ENCODE measurements around the gene MIB2.
"Not testable (repeated sequence)": the region's sequence is repeated elsewhere in the genome, so short reads cannot be mapped to it uniquely, and the experiment has no call there.

The MIB2 gene

DNA sequence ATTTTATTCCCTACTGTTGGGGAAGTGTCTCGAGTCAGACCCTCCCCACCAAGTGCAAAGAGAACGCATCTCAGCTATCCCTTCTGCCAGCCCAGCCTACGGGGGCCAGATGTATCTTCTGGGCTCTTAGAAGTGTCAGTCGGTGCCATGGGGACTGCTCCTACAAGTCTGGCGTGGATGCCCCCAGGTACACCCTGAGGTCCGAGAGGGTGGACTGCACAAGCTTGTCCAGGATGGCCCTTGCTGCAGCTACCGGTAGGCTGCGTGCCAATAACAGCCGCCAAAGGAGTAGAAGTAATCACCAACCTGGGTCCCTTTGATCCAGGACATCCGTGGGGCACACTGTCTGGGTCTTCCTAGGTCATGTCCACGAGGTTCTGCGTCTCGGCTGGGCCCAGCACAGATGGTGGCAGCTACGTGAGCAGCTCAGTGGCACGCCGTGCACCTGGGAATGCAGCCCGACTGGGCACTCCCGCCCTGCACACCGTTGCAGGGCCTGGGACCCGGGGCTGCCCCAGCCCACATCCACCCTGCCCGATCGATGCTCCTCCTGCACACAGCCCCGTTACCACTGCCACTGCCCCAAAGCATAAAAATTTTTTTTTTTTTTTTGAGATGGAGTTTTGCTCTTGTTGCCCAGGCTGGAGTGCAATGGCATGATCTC, 31.8 kb upstream of the MIB2 start:
- Histone ChIP-seq H3K9ac (ENCODE audit: low read length) (no peak overlapping the region), H3K4me1 (ENCODE audit: control insufficient read depth, insufficient read depth, low read length) (no peaks in the 10 kb centered on the region), H3K36me3 (ENCODE audit: control insufficient read depth, insufficient read depth, low read length) (no peaks in the 10 kb centered on the region), H3K27ac (ENCODE audit: low read depth, low read length) (no peak overlapping the region), H3K4me3 (ENCODE audit: low read depth, low read length) (no peak overlapping the region), H3K9me3 (ENCODE audit: control insufficient read depth, insufficient read depth, low read depth, low read length) (no peaks in the 10 kb centered on the region), H3K27me3 (ENCODE audit: control insufficient read depth, insufficient read depth, low read length) (peaks cover 28% of the 10 kb centered on the region; the same call in 1 of the 2 replicates)

DNA sequence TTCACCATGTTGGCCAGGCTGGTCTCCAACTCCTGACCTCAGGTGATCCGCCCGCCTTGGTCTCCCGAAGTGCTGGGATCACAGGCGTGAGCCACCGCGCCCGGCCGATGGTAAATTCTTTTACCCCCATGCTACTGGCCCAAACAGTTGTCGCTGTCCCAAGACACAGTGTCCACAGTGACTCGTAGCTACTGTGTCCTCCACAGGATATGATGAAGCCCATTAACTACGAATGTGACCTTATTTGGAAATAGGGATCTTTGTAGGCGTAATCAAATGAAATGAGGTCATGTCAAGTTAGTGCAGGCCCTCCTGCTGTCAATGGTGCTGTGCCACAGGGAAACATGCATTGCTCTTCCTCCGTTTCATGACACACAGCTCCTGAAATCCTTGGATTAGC, 23.8 kb upstream of the MIB2 start:
- H3K9me3 ChIP-seq (ENCODE audit: control insufficient read depth, insufficient read depth, low read depth, low read length), result no peaks in the 10 kb centered on the region
- no peak overlapping the region for H3K4me3 ChIP-seq (ENCODE audit: low read depth, low read length)
- H3K4me1 ChIP-seq (ENCODE audit: control insufficient read depth, insufficient read depth, low read length), result no peaks in the 10 kb centered on the region
- no peaks in the 10 kb centered on the region for H3K36me3 ChIP-seq (ENCODE audit: control insufficient read depth, insufficient read depth, low read length)
- no peak overlapping the region for H3K27ac ChIP-seq (ENCODE audit: low read depth, low read length)
- no peak overlapping the region for H3K9ac ChIP-seq (ENCODE audit: low read length)
- H3K27me3 ChIP-seq (ENCODE audit: control insufficient read depth, insufficient read depth, low read length), result peaks cover 18% of the 10 kb centered on the region

GRCh38 chr1:1593834-1594601, 21.3 kb upstream of the MIB2 start:
- H3K36me3 ChIP-seq (ENCODE audit: control insufficient read depth, insufficient read depth, low read length), result no peaks in the 10 kb centered on the region
- H3K27ac ChIP-seq (ENCODE audit: low read depth, low read length), result no peak overlapping the region
- H3K9ac ChIP-seq (ENCODE audit: low read length), result no peak overlapping the region
- no peaks in the 10 kb centered on the region for H3K9me3 ChIP-seq (ENCODE audit: control insufficient read depth, insufficient read depth, low read depth, low read length)
- H3K4me1 ChIP-seq (ENCODE audit: control insufficient read depth, insufficient read depth, low read length), result peaks cover 17% of the 10 kb centered on the region
- peaks cover 43% of the 10 kb centered on the region for H3K27me3 ChIP-seq (ENCODE audit: control insufficient read depth, insufficient read depth, low read length)
- H3K4me3 ChIP-seq (ENCODE audit: low read depth, low read length), result no peak overlapping the region

DNA sequence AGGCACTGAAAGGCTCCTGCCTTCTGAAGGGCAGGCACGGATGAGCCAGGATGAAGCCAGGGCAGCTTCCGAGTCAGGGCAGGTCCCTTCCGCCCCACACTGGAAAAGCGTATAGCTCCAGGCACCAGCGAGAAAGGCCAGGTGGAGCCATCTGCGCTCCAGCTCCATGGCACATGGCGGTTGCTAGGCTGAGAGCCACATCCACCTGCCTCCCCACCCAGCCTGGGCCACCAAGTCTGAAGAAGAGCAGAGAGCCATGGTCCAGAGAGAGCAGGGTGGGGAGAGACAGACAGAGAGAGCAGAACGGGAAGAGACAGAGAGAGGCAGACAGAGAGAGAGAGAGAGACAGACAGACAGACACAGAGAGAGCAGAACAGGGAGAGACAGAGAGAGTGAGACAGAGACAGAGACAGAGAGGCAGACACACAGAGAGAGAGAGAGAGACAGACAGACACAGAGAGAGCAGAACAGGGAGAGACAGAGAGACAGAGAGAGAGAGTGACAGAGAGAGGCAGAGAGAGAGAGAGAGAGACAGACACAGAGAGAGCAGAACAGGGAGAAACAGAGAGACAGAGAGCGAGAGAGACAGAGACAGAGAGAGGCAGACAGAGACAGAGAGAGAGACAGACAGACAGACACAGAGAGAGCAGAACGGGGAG, 20.6 kb upstream of the MIB2 start:
- no peak overlapping the region for H3K9ac ChIP-seq (ENCODE audit: low read length)
- no peak overlapping the region for H3K27ac ChIP-seq (ENCODE audit: low read depth, low read length)
- H3K4me1 ChIP-seq (ENCODE audit: control insufficient read depth, insufficient read depth, low read length), result peaks cover 17% of the 10 kb centered on the region
- no peak overlapping the region for H3K4me3 ChIP-seq (ENCODE audit: low read depth, low read length)
- H3K27me3 ChIP-seq (ENCODE audit: control insufficient read depth, insufficient read depth, low read length), result peaks cover 50% of the 10 kb centered on the region
- H3K36me3 ChIP-seq (ENCODE audit: control insufficient read depth, insufficient read depth, low read length), result no peaks in the 10 kb centered on the region
- H3K9me3 ChIP-seq (ENCODE audit: control insufficient read depth, insufficient read depth, low read depth, low read length), result no peaks in the 10 kb centered on the region

DNA sequence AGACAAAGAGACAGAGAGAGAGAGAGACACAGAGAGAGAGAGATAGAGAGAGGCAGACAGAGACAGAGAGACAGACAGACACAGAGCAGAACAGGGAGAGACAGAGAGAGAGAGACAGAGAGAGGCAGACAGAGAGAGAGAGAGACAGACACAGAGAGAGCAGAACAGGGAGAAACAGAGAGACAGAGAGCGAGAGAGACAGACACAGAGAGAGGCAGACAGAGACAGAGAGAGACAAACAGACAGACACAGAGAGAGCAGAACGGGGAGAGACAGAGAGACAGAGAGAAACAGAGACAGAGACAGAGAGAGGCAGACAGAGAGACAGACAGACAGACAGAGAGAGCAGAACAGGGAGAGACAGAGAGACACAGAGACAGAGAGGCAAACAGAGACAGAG, 20.0 kb upstream of the MIB2 start:
- H3K36me3 ChIP-seq (ENCODE audit: control insufficient read depth, insufficient read depth, low read length); H3K27ac ChIP-seq (ENCODE audit: low read depth, low read length); H3K9me3 ChIP-seq (ENCODE audit: control insufficient read depth, insufficient read depth, low read depth, low read length); H3K4me3 ChIP-seq (ENCODE audit: low read depth, low read length); H3K9ac ChIP-seq (ENCODE audit: low read length): not testable (repeated sequence)
- Histone ChIP-seq H3K4me1 (ENCODE audit: control insufficient read depth, insufficient read depth, low read length) (peaks cover 17% of the 10 kb centered on the region), H3K27me3 (ENCODE audit: control insufficient read depth, insufficient read depth, low read length) (peaks cover 52% of the 10 kb centered on the region)

DNA sequence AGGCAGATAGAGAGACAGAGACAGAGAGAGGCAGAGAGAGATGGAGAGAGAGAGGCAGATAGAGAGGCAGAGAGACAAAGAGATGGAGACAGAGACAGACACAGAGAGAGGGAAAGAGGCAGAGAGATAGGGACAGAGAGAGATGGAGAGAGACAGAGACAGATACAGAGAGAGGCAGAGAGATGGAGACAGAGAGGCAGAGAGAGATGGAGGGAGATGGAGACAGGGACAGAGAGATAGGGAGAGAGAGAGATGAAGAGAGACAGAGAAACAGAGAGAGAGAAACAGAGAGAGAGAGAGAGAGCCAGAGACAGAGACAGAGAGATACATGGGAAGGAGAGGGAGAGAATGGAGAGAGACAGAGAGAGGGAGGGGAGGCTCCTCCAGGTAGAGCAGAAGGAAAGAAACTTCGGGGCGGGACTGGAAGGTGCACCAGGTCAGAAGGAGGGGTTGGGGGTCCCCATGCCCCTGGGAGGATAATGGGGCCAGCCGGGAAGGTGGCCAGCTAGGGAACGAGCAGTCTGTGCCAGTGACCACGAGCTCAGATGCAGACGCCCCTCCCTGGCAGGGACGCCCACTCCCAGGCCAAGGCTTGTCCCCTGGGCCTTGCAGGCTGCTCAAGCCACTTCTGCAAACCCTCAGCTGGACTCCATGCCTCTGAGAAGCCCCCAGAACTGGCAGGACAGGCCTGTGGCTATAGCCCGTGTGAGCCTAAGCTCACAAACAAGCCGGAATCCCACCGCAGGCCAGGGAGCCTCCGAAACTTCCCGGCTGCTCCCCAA, 18.6 kb upstream of the MIB2 start:
- no peak overlapping the region for H3K9ac ChIP-seq (ENCODE audit: low read length)
- H3K9me3 ChIP-seq (ENCODE audit: control insufficient read depth, insufficient read depth, low read depth, low read length), result no peaks in the 10 kb centered on the region
- no peak overlapping the region for H3K4me3 ChIP-seq (ENCODE audit: low read depth, low read length)
- H3K4me1 ChIP-seq (ENCODE audit: control insufficient read depth, insufficient read depth, low read length), result peaks cover 17% of the 10 kb centered on the region
- no peaks in the 10 kb centered on the region for H3K36me3 ChIP-seq (ENCODE audit: control insufficient read depth, insufficient read depth, low read length)
- H3K27me3 ChIP-seq (ENCODE audit: control insufficient read depth, insufficient read depth, low read length), result peaks cover 65% of the 10 kb centered on the region
- no peak overlapping the region for H3K27ac ChIP-seq (ENCODE audit: low read depth, low read length)

DNA sequence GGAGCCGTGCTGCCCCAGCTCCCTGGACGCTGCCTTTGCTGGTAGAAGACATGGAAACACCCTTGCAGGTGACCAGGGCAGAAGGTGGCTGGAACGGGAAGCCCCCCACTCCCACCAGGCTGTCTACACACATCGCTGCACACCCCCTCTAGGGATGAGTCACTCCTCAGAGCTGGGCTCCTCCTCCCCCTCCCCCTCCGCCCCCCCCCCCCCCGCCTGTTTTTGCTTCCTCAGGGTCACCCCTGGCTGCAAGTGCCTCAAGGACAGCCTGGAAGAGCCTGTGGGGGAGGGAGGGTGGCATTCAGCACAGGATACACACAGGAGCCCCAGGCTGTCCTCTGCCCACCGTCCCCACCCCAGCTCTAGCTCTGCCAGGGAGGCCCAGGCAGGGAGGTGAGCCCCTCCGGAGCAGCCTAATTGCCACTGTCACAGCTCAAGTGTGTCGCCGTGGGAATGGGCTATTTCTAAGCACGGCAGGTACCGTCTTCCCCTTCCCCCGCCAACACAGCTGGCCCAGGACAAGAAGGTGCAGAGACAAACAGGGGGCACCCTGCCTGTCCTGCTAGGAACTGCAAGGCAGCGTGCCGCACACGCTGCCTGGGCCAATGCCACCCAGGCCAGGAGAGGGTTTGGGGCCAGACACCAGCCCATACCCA, 17.9 kb upstream of the MIB2 start:
- no peaks in the 10 kb centered on the region for H3K9me3 ChIP-seq (ENCODE audit: control insufficient read depth, insufficient read depth, low read depth, low read length)
- peaks cover 73% of the 10 kb centered on the region for H3K27me3 ChIP-seq (ENCODE audit: control insufficient read depth, insufficient read depth, low read length)
- H3K9ac ChIP-seq (ENCODE audit: low read length), result no peak overlapping the region
- H3K27ac ChIP-seq (ENCODE audit: low read depth, low read length), result no peak overlapping the region
- H3K4me1 ChIP-seq (ENCODE audit: control insufficient read depth, insufficient read depth, low read length), result peaks cover 17% of the 10 kb centered on the region
- H3K4me3 ChIP-seq (ENCODE audit: low read depth, low read length), result peak overlapping the region; percentile 37; the same call in 1 of the 2 replicates
- no peaks in the 10 kb centered on the region for H3K36me3 ChIP-seq (ENCODE audit: control insufficient read depth, insufficient read depth, low read length)

- Histone ChIP-seq H3K36me3 (ENCODE audit: control insufficient read depth, insufficient read depth, low read length) (no peaks in the 10 kb centered on the region), H3K4me3 (ENCODE audit: low read depth, low read length) (no peak overlapping the region), H3K9me3 (ENCODE audit: control insufficient read depth, insufficient read depth, low read depth, low read length) (no peaks in the 10 kb centered on the region), H3K9ac (ENCODE audit: low read length) (no peak overlapping the region), H3K27ac (ENCODE audit: low read depth, low read length) (no peak overlapping the region), H3K4me1 (ENCODE audit: control insufficient read depth, insufficient read depth, low read length) (peaks cover 17% of the 10 kb centered on the region), H3K27me3 (ENCODE audit: control insufficient read depth, insufficient read depth, low read length) (peaks cover 80% of the 10 kb centered on the region)
Measured at GRCh38 chr1:1598051-1598719, 17.1 kb upstream of the MIB2 start.

DNA sequence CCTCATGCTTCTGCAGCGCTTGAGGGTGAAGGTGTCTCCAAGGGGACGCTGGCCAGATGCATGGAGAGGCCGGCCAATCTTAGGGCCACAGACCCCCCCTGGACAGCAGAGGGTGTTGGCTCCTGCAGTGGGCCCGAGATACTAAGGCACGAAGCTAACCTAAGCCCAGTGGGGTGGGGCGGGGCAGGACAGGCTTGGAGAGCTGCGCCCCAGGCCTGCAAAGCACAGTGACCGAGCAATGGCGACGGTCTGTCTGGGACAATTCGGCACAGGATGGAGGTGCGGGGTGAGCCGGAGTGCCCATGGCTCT, 16.6 kb upstream of the MIB2 start:
- H3K9me3 ChIP-seq (ENCODE audit: control insufficient read depth, insufficient read depth, low read depth, low read length), result no peaks in the 10 kb centered on the region
- H3K27ac ChIP-seq (ENCODE audit: low read depth, low read length), result no peak overlapping the region
- no peak overlapping the region; the same call in 1 of the 2 replicates for H3K4me3 ChIP-seq (ENCODE audit: low read depth, low read length)
- H3K9ac ChIP-seq (ENCODE audit: low read length), result no peak overlapping the region
- no peaks in the 10 kb centered on the region for H3K36me3 ChIP-seq (ENCODE audit: control insufficient read depth, insufficient read depth, low read length)
- peaks cover 17% of the 10 kb centered on the region for H3K4me1 ChIP-seq (ENCODE audit: control insufficient read depth, insufficient read depth, low read length)
- peaks cover 85% of the 10 kb centered on the region for H3K27me3 ChIP-seq (ENCODE audit: control insufficient read depth, insufficient read depth, low read length)

Data from HUES6 (cell line).